Measurements from ENCODE around the gene FBXO28. TPM values are rescaled to one million over a fixed set of nuclear protein-coding genes. Genes with fewer than 3 reads are reported as not detected.
A peak's percentile ranks its signal among the peaks of the same experiment; 100 is the strongest.
"Not testable (repeated sequence)": the region's sequence is repeated elsewhere in the genome, so short reads cannot be mapped to it uniquely, and the experiment has no call there.

The FBXO28 gene
- total RNA-seq, 1 donor from 2014 or later, result 32.0 TPM

DNA sequence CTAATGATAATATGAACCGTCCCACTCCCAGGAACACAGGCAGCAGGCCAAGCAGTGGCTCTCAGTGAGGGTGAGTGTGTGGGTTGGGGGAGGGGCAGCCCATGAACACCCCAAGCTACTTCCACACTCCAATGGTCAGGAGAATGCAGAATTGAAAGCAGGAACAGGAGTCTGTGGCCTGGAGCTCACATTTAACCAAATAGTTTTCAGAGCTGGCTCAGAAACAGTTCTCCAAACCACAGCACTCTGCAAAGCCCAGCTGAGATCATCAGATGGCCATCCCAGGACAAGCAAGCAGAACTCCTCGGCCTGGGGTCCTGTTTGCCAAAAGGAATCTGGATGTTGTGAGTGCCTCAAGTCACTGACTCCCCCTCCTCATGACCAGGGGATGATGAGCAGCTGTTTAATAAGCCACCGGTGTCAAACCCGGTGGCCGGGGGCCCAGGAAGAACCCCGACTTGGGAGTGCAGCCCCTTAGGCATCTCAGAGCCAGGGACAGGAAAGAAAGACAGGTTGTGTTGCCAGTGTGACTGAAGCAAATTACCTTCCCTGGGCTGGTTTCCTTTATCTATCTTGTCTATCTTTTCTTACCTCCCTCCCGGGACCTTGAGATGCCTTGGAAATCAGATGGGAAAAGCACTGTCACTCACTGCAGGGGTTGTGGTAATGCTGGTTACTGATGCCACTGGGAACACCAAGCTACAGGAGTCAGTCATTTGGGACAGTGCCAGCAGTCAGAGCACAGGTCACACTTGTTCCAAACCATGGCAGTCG, 89.5 kb downstream of the FBXO28 start:
- Histone ChIP-seq H3K9me3 (no peaks in the 10 kb centered on the region), H3K4me3 (no peak overlapping the region), H3K27me3 (ENCODE audit: low read depth) (no peaks in the 10 kb centered on the region), H3K36me3 (no peaks in the 10 kb centered on the region), H3K27ac (peak overlapping the region; percentile 49), H3K4me1 (peaks cover 22% of the 10 kb centered on the region)
- intact Hi-C loops (cut with DNase I), result no loop called here
- no peak for TF ChIP-seq CTCF (IDR thresholded peaks at IDR 0.05)
- ATAC-seq, result peak; percentile 55 to 84
- peak; percentile 74 for DNase-seq

GRCh38 chr1:224205438-224205840, 91.5 kb downstream of the FBXO28 start:
- Histone ChIP-seq H3K27ac (peak overlapping the region; percentile 62), H3K36me3 (no peaks in the 10 kb centered on the region), H3K9me3 (no peaks in the 10 kb centered on the region), H3K27me3 (ENCODE audit: low read depth) (no peaks in the 10 kb centered on the region), H3K4me3 (no peak overlapping the region), H3K4me1 (peaks cover 22% of the 10 kb centered on the region)
- no peak for TF ChIP-seq CTCF (IDR thresholded peaks at IDR 0.05)
- ATAC-seq (peak; percentile 62 to 69), DNase-seq (no peak)
- intact Hi-C loops (cut with DNase I), result no loop called here

DNA sequence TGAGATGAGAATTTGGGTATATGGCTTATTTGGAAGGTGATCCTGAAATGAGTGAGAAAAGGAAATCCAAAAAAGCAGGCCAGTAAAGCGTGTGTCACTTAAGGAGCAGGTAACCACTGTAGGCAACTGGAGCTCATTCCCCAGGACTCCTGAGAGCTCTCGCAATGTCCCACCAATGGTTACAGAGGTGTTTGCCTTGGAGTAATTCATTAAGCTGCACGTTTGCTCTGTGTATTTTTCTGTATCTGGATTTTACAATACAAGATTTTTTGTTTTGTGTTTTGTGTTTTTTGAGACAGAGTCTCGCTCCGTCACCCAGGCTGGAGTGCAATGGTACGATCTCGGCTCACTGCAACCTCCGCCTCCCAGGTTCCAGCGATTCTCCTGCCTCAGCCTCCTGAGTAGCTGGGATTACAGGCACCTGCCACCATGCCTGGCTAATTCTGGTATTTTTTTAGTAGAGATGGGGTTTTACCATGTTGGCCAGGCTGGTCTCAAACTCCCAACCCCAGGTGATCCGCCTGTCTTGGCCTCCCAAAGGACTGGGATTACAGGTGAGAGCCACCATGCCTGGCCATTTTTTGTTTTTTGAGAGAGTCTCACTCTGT, 92.1 kb downstream of the FBXO28 start:
- H3K4me1 ChIP-seq, result peaks cover 22% of the 10 kb centered on the region
- H3K27me3 ChIP-seq (ENCODE audit: low read depth); DNase-seq; H3K4me3 ChIP-seq; H3K36me3 ChIP-seq; intact Hi-C loops (cut with DNase I); H3K9me3 ChIP-seq: not testable (repeated sequence)
- H3K27ac ChIP-seq, result peak overlapping the region; percentile 62
- peak in 1 of 2 donors; percentile 49 for ATAC-seq

- H3K27me3 ChIP-seq (ENCODE audit: low read depth), result no peaks in the 10 kb centered on the region
- TF ChIP-seq CTCF (IDR thresholded peaks at IDR 0.05), result no peak
- DNase-seq (no peak), ATAC-seq (no peak)
- no peaks in the 10 kb centered on the region for H3K9me3 ChIP-seq
- H3K27ac ChIP-seq, result no peak overlapping the region
- H3K4me1 ChIP-seq, result peaks cover 7% of the 10 kb centered on the region
- intact Hi-C loops (cut with DNase I), result no loop called here
- no peak overlapping the region for H3K4me3 ChIP-seq
- no peaks in the 10 kb centered on the region for H3K36me3 ChIP-seq
Measured at GRCh38 chr1:224211206-224211962, 97.5 kb downstream of the FBXO28 start.

Other genes with a start within 250 kb of the FBXO28 start
- 72.0 TPM for gene DEGS1, start 69.1 kb downstream of the FBXO28 start, total RNA-seq
- gene NVL, start 216.1 kb downstream of the FBXO28 start, total RNA-seq, result 30.4 TPM
- gene CNIH4, start 242.8 kb downstream of the FBXO28 start, total RNA-seq, result 77.4 TPM